Activated T-cell treated with anti-CD3 and anti-CD28 coated beads for 24 hours (primary cell): ENCODE measurements around the gene APOBEC3C.
A peak's percentile ranks its signal among the peaks of the same experiment; 100 is the strongest.
"Not testable (repeated sequence)": the region's sequence is repeated elsewhere in the genome, so short reads cannot be mapped to it uniquely, and the experiment has no call there.

ENCODE experiments used
- DNase-seq: peaks from one replicate; pipeline ENCODE4 v3.0.0-alpha.2; 2020; ENCODE audit warnings: low read depth

Gene APOBEC3C

DNA sequence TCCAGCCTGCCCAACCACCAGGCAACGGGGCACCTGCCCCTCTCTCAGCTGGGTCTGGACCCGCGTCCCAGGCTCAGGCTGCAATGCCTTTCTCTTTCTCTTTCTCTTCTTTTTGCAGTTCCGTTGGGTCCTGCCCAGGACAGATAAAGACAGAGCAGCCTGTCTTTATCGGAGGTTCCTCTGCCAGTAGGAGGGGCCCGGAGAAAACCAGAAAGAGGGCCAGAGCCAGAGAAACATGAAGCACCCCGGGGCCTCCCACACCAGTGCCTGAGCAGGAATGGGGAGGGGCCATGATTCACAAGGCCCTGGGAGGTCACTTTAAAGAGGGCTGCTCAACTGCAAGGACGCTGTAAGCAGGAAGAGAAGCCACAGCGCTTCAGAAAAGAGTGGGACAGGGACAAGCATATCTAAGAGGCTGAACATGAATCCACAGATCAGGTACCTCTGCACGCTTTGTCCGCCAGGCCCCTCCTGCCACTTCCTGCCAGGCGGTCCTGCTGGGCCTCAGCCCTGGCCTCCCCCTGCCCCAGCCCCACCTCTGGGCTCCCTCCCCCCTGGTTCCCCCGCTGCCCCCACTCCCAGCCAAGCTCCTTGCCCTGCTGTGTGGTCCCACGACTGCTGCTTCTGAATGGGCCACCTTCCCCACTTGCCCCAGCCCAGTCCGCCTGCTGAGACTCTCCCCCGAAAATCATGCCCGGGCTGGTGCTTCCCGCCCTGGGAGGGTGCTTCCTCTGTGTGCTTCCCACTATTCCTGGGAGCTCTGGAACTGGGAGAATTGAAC, at the start of gene APOBEC3C:
APOBEC3C (plus strand) TSS at position 316 of the 781 bp plus-strand sequence; CDS start at position 422, 106 bp downstream.
- peak; percentile 72 for DNase-seq

DNA sequence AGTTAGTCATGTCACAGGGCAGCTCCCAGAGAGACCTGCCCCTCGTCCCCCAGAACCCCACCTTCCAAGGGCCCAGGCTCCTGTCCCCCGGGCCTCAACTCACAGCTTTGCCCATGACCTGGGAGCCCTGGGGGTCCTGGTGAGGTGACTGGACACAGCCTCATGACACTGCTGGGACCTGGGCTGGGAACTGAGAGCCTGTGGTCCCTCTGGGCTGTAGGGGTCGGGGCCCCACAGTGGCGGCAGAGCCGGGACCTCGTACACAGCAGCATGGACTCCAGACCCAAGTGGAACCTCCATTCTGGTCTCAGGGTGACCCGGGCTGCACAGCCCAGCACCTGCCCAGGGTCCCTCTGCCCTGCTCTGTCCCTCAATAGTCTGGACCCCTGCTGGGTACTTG, 49.8 kb upstream of the APOBEC3C start:
- DNase-seq: no peak

DNA sequence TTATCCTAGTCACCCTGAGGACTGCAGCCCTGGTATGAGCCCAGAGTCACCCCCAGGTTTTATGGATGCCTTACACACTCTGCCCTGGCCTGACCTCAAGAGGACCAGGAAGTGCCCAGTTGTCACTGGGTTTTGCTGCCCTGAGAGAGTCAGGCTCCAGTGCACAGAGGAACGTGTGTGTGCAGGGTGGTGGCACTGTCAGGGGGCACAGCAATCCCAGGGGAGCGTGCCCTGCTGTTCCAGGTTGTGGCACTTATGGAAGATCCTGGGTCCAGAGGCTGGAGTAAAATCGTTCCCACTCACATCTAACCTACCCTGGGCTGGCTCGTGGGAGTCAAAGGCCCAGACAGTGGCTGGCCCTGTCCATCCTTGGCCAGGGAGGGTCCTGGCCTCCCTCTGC, 49.1 kb upstream of the APOBEC3C start:
- DNase-seq: no peak

DNA sequence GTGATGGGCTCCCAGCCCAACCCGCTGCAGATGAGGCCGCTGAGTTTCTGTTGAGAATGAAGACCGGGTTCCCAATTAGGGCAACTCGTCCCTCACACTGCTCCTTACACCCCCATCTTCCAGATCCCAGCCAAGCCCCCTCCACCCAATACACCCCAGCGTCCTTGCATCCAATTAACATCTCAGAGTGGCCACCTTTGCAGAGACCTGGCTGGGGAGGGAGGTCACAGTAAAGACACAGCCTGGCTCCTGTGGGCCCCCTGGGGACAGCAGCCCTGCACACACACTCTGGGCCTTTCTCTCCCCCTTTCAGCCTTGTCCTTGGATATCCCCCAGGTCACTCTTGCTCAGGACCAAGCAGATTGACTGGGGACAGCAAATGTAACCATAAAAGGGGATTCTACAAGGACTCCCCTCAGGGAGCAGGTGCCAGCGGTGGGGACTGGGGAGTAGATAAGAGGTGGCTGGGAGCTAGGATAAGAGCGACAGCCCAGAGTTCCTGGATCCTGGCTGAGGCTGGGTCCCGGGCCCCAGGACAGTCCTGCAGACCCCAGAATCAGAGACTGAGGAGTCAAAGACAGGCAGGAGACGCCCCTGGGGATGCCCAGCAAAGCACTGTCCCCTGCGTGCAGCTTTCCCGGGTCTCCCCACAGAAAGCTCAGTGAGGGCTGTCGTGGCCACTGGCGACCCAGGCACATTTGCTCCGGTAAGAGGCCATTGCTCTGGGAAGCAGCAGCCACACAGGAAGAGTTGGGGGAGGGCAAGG, 48.3 kb upstream of the APOBEC3C start:
- DNase-seq: no peak

DNA sequence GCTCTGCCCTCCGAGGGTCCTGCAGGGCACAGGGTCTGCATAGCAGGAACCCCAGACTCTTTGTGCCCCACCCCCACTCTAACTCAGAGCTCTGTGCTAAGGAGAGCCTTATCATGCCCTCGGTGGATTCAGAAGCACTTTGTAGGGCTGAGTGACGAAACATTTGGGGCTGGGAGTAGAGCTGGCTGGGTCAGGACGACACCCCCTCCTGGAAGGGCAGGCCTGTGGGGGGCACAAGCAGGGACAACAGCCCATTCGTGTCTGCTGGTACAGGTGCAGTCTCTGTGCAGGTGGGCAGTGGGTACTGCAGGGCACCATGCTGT, 47.7 kb upstream of the APOBEC3C start:
- no peak for DNase-seq

DNA sequence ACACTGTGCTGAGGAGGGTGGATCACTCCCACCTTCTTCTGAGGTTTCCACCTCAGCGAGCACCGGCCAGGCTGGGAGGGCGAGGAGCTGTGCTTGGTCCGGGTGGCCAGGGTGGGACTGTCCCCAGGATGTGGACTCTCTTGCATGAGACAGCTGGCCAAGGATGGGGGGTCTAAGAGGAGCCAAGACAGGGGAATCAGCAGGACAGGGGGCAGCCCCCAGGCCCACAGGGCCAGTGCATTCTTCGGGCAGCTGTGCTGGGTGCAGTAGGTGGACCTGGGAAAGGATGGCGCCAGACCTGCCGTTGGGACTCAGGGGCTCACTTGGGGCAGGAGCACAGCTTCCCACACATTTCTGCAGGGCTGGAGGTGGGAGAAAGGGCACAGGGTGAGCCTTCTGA, 47.1 kb upstream of the APOBEC3C start:
- no peak for DNase-seq

DNA sequence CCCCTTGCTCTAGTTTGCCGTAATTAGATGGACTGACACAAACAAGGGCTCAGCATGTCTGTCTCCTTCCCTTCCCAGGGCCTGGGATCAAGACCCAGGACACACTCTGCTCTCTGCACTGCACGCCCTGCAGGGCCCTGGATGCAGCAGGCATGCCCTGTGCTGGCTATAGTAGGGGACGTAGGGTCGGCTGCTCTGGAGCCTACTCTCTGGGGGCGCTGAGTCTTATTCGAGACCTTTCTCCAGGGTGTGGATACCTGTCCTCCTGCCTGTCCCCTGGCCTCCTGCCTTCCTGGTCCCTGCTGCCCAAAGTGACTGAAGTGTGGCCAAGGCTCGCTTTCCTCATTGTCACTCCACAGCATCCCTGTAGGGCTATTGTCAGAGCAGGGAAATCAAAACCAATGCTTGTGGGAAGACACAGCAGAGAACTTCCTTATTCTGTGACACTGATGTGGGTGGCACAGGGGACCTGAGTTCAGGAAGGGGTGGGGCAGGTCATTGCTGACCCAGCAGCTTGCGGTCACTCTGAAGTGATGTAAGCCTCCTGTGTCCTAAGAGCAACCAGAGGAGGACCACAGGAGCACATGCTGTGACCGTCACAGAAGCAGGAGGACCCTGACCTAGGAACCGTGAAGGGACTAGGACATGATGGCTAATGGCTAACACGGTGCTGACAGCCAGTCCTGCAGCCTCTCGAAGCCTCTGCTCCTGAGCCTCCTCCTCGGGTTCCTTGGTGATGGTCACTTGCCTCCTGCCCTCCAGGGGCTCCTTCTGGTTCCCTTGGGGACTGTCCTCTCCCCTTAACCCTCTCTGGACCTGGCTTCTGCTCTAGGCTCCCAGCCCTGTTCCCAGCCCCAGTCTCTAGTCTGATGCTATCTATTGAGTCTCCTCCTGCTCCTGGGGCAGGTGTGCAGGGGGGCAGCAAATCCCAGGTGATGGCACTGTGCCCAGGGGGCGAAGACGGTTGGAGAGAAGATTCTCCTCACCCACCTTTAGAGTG, 46.3 kb upstream of the APOBEC3C start:
- no peak for DNase-seq

DNA sequence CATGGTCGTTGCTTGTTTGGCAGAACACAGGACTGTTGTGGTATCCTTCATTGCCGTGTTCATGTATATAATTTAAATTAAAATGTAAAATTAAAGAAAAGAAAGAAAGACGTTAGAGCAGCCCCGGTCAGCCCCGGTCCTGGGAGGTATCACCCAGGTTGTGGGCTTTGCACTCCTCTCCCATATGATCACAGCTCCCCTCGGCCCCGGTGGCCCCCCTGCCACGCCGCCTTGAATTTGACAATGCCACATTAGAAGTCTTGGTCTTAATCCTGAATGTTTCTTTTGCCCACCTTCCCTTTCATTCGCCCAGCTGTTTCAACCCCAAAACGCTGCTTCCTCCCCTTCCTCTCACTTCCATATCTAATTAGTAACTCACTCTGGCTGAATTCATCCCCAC, 45.3 kb upstream of the APOBEC3C start:
- DNase-seq: no peak

DNA sequence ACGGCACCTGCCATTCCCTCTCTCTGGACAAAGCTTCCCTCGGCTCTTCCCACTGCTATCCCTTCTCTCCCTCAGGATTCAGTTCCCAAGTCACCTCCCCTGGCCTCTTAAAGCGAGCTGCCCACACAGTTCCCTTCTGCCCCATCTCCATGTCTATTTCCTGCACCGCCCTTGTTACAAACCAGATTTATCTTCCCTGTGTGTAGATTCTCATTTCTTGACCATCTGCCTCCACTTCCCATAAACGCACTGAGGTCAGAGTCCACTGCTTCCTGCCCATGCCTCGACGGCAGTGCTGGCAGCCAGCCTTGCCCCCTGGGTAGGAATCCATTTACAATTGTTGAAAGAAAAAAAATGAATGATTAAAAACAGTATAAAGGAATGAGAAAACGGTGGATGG, 43.5 kb upstream of the APOBEC3C start:
- DNase-seq: no peak

DNA sequence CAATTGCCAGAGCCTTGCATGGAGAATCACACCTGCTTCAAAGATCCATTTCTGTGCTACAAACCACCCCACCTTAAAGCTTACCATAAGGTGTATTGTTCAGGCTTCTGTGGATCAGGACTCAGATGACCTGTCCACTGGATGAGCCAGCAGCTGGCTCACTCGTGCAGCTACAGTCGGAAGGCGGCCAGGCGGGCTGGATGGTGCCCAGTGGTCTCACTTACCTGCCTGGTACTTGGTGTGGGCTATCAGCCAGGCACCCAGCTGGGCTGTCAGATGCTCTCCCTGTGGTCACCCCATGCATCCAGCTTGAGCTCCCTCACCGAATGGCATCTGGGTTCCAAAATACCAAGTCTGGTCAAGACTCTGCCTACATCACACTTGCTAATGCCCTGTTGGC, 42.9 kb upstream of the APOBEC3C start:
- no peak for DNase-seq

DNA sequence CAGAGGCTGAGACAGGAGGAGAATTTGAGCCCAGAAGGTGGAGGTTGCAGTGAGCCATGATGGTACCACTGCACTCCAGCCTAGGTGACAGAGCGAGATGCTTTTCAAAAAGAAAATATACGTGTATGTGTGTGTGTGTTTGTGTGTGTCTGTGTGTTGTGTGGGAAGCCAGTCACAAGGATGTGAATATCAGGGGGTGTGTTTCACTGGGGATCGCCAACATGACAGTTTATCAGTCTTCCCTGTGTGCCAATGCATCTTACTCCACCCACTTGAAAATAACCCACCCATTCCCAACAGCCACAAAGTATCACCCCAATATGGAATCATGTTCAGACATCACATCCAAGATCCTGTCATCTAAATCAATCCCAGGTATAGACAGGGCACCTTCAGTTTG, 42.3 kb upstream of the APOBEC3C start:
- no peak for DNase-seq

DNA sequence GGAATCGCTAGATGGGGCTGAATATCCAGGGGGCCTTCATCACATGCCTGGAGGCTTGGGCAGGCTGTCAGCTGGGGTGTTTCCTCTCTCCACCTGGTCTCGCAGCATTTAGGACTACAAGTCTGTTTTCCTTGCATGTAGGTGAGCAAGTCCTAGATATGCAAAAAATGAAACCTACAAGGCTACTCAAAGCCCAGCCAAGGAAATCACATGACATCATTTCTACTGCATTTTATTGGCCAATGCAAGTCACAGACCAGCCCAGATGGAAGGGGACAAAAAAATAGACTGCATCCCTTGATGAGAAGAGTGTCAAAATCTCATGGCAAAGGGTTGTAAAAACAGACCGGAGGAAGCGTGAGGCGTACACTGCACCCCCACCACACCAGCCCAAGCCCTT, 41.5 kb upstream of the APOBEC3C start:
- no peak for DNase-seq

DNA sequence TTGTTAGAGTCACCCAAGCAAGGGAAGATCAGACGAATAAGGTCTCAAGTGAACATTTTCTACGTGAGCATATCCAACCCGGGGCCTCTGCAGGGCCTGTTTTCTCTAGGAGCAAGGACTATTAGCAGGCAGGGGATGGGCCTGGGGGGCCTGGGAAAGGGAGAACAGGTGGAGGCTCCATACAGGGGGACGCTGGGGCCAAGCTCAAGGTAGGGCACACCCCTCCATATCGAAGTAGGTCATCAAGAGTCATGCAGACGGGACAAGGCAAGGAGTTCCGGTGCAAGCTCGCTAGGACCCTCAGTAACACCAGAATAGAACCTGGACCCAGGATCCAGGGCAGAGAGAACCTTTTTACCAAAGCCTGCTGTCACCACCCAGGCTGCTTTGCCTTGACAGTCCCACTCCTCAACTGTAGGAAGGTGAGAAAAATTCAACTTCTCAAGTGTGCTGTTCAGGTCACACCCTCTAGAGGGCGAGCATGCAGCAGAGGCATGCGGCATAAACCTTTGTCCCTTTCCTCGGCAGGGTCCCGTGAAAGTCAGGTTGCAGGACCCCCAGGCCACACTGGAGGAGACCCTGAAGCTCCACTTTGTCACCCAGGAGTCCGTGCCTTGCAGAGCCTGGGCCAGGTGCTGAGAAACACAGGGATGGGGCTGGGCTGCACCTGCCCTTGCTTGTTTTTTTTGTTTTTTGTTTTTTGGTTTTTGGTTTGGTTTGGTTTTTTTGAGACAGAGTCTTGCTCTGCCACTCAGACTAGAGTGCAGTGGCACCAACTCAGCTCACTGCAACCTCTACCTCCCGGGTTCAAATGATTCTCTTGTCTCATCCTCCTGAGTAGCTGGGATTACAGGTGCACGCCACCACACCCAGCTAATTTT, 40.5 kb upstream of the APOBEC3C start:
- DNase-seq: peak; percentile 39

DNA sequence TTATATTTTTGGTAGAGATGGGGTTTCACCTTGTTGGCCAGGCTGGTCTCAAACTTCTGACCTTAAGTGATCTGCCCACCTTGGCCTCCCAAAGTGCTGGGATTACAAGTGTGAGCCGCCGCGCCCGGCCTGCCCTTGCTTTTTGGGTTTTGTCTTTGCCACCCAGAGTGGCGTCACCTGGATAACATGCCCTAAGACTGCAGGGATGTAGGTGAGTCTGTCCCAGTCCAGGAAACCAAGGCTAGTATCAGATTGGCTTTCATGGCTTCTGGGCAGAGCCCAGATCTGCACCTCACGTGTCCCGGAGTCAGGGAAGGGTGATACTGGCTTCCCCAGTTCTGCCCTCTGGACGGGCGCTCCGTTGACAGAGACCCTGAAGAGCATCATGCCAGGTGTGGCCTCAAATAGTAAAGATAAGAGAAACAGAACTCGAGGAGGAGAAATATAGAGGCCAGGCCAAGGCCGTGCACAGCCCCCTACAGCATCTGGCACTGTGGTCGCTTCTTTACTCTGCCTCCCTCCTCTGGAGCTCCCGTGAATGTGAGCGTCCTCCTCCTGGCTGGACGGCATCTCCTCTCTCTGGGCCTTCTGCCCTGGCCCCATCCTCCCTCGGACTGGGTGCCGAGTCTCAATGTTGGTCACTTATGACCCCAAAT, 39.8 kb upstream of the APOBEC3C start:
- no peak for DNase-seq

DNA sequence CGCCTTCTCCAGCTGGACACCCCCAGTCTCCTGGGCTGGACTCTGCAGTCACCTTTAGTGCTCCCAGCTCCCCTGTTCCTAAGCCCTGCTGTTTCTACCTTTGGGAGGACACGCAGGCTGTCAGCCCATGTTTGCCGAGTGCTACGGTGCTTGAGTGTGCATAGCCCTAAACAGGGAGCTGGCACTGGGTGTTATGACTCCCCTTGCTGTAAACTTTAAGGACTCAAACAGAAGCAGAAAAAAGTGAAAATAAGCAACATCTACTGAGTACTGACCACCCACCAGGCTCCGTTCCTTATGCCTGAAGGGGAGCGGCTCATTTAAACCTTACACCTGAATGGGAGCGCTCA, 39.3 kb upstream of the APOBEC3C start:
- DNase-seq: no peak

DNA sequence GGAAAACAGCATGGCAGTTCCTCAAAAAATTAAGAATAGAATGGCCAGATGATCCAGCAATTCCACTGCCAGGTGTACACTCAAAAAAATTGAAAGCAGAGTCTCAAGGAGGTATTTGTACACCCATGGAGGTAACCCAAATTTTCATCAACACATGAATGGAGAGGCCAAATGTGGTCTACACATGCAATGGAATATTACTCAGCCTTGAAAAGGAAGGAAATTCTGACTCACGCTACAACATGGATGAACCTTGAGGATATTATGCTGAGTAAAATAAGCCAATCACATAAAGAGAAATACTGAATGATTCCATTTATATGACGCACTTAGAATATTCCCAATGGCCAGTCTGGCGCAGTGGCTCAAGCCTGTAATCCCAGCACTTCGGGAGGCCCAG, 36.8 kb upstream of the APOBEC3C start:
- DNase-seq: not testable (repeated sequence)

DNA sequence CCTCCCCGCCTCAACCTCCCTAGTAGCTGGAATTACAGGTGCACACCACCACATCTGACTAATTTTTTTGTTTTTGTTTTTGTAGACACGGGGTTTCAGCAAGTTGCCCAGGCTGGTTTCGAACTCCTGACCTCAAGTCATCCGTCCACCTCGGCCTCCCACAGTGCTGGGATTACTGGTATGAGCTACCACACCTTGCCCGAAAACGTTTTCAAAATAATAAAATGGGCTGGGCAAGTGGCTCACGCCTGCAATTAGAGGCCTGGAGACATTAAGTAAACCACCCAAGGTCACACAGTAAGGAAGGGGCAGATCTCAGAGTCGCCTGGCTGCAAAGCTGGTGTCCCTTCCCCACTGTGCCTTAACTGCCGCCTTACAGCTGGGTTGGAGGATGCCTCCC, 33.5 kb upstream of the APOBEC3C start:
- DNase-seq: not testable (repeated sequence)

DNA sequence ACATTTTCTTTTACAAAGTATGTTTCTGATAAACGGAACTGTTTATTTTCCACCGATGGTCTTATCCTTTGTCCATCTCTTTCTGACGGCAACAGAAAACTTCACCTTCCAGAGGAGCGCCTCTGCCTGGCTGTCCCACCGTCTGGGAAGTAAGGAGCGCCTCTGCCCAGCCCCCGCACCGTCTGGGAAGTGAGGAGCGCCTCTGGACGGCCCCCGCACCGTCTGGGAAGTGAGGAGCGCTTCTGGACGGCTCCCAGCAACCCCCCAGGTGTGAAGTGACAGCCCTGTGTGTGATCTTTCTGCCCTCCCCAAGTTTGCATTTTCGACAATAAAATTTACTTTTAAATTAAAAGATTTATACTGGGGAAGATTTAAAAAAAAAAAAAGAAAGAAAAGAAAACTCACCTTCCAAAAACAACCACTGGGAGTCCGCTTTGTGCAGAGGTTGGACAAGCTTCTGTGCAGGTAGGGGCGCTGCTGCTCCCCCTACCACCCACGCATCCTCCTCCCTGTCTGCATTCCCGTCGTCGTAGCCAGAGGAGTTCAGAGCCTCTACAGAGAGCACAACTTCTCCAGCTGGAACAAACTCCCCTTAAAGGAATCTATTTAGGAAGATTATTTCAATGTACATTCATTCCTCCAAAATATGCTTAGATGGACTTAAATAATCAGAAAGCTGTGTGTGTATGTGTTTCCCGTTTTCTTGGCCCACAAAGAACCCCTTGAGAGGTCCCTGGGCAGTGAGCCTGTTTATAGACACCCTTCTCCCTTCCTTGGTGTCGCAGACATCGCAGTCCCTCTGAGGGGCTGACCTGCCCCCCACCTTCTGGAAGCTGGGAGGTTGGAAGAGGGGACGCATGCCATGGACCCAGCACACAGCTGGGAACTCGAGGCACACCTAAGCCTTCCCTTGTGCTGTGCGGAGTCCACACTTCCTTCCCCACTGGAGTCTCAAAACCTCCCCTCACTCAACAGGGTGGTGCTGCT, 32.8 kb upstream of the APOBEC3C start:
- DNase-seq: no peak

DNA sequence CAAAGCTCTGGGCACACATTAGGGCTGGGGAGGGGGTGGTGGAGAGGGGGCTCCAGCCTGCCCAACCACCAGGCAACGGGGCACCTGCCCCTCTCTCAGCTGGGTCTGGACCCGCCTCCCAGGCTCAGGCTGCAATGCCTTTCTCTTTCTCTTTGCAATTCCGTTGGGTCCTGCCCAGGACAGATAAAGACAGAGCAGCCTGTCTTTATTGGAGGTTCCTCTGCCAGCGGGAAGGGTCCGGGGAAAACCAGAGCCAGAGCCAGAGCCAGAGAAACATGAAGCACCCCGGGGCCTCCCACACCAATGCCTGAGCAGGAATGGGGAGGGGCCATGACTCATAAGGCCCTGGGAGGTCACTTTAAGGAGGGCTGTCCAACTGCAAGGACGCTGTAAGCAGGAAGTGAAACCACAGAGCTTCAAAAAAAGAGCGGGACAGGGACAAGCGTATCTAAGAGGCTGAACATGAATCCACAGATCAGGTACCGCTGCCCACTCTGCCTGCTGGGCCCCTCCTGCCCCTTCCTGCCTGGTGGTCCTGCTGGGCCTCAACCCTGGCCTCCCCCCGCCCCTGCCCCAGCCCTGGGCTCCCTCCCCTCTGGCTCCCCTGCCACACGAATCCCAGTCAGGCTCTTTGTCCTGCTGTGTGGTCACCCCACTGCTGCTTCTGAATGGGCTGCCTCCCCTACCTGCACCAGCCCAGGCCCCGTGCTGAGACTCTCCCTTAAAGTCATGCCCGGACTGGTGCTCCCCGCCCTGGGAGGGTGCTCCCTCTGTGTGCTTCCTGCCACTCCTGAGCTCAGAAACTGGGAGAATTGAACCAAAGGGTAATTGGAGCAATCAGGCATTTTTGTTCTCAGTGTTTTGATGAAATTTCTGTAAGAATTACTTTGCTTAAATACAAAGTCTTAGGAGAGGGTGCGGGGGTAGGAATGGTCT, 31.8 kb upstream of the APOBEC3C start, which contains the start of gene APOBEC3B:
APOBEC3B (plus strand) TSS at position 356 of the 936 bp plus-strand sequence; CDS start at position 463, 107 bp downstream.
- peak; percentile 54 for DNase-seq
